ENCODE measurements around the gene GNA12. TPM values are rescaled to one million over a fixed set of nuclear protein-coding genes. Genes with fewer than 3 reads are reported as not detected.
"Not testable (repeated sequence)": the region's sequence is repeated elsewhere in the genome, so short reads cannot be mapped to it uniquely, and the experiment has no call there.

The GNA12 gene
- total and polyA plus RNA-seq, 10 donors = 12.3 to 64.2 (median 32.4) TPM

- Histone ChIP-seq H3K36me3 (peaks cover 0 to 14% (median 0%) of the 10 kb centered on the region in 6 donors), H3K27me3 (replicated peaks in 1 of 7) (no peaks in the 10 kb centered on the region), H3K4me1 (peaks cover 16 to 54% (median 33%) of the 10 kb centered on the region in 6 donors), H3K27ac (no peak overlapping the region), H3K9me3 (peaks cover 0 to 1% (median 0%) of the 10 kb centered on the region in 8 donors), H3K4me3 (no peak overlapping the region)
- DNase-seq = peak; percentile 65
- TF ChIP-seq POLR2A (IDR thresholded peaks at IDR 0.05) = no peak
- TF ChIP-seq POLR2AphosphoS5 (IDR thresholded peaks at IDR 0.05) = peak in 1 of 3 donors; percentile 33
- intact Hi-C loops (cut with DNase I; ENCODE audit: low total_unique reads) = no loop called here
- 90 to 95% (median 93%) methylated on average over 19 of the region's 19 CpGs for WGBS, 5 donors
Measured at GRCh38 chr7:2738766-2739549, 105.2 kb downstream of the GNA12 start.

- no peaks in the 10 kb centered on the region for H3K27me3 ChIP-seq (replicated peaks in 1 of 7)
- H3K9me3 ChIP-seq = peaks cover 0 to 5% (median 0%) of the 10 kb centered on the region in 8 donors
- TF ChIP-seq CTCF (IDR thresholded peaks at IDR 0.05 in 8 of 11, conservative IDR thresholded peaks at IDR 0.05 in 3 of 11) (no peak), POLR2AphosphoS5 (IDR thresholded peaks at IDR 0.05) (peak in 2 of 3 donors; percentile 41 to 70)
- peaks cover 16 to 64% (median 40%) of the 10 kb centered on the region in 6 donors for H3K4me1 ChIP-seq
- intact Hi-C loops (cut with DNase I; ENCODE audit: low total_unique reads) = no loop called here
- 43 to 62% (median 47%) methylated on average over 18 of the region's 18 CpGs for WGBS, 5 donors
- peak overlapping the region in 4 of 8 donors; percentile 3 to 48 (median 24) for H3K27ac ChIP-seq
- peaks cover 0 to 14% (median 0%) of the 10 kb centered on the region in 6 donors for H3K36me3 ChIP-seq
- peak; percentile 70 for DNase-seq
- H3K4me3 ChIP-seq = no peak overlapping the region
Measured at GRCh38 chr7:2737771-2738540, 106.2 kb downstream of the GNA12 start.

GRCh38 chr7:2737005-2737743 is 106.9 kb downstream of the GNA12 start:
- intact Hi-C loops (cut with DNase I; ENCODE audit: low total_unique reads); H3K9me3 ChIP-seq; H3K4me3 ChIP-seq; H3K27me3 ChIP-seq (replicated peaks in 1 of 7); H3K27ac ChIP-seq: not testable (repeated sequence)
- peaks cover 16 to 72% (median 44%) of the 10 kb centered on the region in 6 donors for H3K4me1 ChIP-seq
- DNase-seq = peak; percentile 43
- peaks cover 0 to 18% (median 0%) of the 10 kb centered on the region in 6 donors for H3K36me3 ChIP-seq
- 88 to 94% (median 88%) methylated on average over 15 of the region's 15 CpGs for WGBS, 5 donors

- H3K27me3 ChIP-seq (replicated peaks in 1 of 7) = no peaks in the 10 kb centered on the region
- peaks cover 0 to 23% (median 1%) of the 10 kb centered on the region in 6 donors for H3K36me3 ChIP-seq
- intact Hi-C loops (cut with DNase I; ENCODE audit: low total_unique reads) = no loop called here
- TF ChIP-seq POLR2AphosphoS5 (IDR thresholded peaks at IDR 0.05) = peak in 1 of 3 donors; percentile 25
- no peak for TF ChIP-seq CTCF (IDR thresholded peaks at IDR 0.05 in 8 of 11, conservative IDR thresholded peaks at IDR 0.05 in 3 of 11)
- peaks cover 0 to 5% (median 0%) of the 10 kb centered on the region in 8 donors for H3K9me3 ChIP-seq
- H3K4me1 ChIP-seq = peaks cover 16 to 78% (median 44%) of the 10 kb centered on the region in 6 donors
- H3K4me3 ChIP-seq = no peak overlapping the region
- 55 to 66% (median 65%) methylated on average over 11 to 17 of the region's 17 CpGs for WGBS, 5 donors
- DNase-seq = peak; percentile 76
- H3K27ac ChIP-seq = no peak overlapping the region
Measured at GRCh38 chr7:2736411-2736914, 107.6 kb downstream of the GNA12 start.

All from spleen (tissue), 11 donors.